GM21717 (cell line): ENCODE data around the gene CTNNAL1.
"Not testable (repeated sequence)": the region's sequence is repeated elsewhere in the genome, so short reads cannot be mapped to it uniquely, and the experiment has no call there.

Experiments used
- ATAC-seq: cut with Tn5 transposase; IDR thresholded peaks from one replicate; pipeline ENCODE4 v1.9.1; 2021; ENCODE audit warnings: mild to moderate bottlenecking, moderate library complexity; ENCODE audit not compliant: unreplicated experiment

The CTNNAL1 gene

DNA sequence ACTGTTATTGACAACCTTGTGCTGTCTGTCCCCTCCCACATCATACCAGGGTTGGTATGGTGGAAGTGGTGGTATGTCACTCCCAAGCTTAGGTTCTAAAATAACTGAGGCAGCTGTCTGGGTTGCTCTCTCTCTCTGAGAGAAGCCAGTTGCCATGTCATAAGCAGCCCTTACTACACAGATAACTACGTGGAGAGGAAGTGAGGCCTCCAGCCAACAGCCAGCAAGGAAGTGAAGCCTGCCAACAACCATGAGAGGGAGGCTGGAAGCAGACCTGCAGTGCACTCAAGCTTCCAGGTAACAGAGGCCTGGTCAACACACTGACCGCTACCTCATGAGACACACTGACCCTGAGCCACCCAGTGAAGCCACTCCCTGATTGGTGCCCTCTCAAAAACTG lies 18.6 kb downstream of the CTNNAL1 start:
- ATAC-seq: no peak

DNA sequence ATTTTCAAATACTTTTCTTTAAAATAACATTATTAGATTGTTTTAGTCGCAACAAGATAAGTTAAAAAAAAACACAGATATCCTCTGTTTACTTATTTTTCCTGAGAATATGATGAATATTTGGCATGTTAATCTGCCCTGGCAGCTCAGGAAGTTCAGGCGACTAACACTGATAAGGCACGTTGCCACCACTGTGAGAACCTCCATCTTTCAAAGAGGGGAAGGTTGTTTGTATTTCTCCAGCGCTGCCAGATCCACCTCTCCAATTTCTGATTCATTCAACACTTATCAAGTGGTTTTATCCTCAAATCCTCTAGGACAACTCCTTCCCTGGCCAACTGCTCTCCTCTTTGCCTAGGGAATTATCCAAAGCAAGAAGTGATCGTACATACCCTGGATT lies 21.8 kb downstream of the CTNNAL1 start:
- ATAC-seq: no peak

DNA sequence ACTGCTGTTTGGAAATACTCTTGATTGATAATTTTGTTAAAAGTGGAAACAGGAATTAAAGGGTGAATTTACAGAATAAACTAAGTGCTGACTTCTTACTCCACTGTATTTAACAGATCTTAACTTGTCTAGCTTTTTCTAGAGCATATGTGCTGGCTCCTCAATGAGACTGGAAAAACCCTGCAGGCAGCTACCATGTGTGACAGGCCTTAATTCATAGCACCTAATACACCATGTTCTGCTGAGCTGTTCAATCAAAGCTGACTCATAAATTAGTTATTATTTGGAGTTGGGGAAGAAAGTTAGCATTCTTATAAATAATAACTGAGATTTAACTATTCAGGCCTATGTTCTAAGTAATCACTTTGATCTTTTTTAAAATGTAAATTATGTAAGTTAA lies 29.4 kb downstream of the CTNNAL1 start:
- ATAC-seq: no peak

DNA sequence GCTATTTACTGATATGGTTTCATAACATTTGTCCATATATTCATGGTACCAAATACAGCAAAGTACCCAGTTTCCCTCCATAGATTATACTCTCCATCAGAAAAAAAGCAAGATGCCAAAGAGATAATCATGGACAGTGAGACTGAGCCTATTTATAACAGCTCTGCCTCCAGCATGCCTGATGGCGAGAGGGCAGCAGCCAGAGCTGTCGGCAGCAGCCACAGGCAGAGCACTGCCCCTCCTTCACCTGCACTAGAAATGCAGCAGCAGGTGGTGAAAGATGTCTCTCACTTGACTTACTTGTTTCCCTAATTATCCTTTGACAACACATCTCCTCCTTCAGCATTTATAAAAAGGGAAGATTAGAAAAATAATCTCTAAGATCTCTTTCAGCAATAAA lies 32.4 kb downstream of the CTNNAL1 start:
- no peak for ATAC-seq

DNA sequence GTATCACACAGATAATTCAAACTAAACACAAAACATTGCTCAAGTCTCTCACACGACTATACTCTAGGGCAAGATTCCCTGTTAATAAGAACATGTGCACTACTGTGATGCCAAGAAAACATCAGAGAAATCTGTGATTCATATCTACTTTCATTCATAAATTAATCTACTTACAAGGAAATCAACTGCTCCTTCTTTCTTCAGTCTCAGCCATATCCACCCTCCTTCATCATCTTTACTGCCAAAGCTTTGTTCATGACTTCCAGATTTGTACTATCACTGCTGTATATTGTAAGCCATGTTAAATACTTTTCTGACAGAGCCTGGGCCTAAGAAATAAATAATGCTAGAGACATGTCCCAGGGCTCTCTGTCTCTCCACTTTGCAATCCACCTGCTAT lies 35.1 kb downstream of the CTNNAL1 start:
- ATAC-seq: no peak

DNA sequence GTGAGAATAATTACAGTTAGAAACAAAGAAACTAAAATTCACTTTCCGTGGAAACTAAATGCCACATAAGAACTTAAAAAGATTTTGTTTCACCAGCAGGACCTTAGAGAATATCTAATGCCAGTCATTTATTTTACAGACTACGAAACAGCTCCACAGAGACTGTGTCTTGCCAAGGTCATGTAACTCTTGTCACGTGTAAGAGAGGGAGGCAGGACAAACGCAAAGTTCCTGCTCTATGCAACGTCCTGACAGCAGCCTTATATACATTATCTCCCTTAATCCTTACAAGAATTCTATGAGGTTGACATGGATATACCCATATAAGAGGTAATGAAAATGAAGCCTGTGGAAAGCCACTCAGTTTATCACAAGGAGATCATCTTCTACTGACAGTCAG lies 39.4 kb downstream of the CTNNAL1 start:
- ATAC-seq: no peak

DNA sequence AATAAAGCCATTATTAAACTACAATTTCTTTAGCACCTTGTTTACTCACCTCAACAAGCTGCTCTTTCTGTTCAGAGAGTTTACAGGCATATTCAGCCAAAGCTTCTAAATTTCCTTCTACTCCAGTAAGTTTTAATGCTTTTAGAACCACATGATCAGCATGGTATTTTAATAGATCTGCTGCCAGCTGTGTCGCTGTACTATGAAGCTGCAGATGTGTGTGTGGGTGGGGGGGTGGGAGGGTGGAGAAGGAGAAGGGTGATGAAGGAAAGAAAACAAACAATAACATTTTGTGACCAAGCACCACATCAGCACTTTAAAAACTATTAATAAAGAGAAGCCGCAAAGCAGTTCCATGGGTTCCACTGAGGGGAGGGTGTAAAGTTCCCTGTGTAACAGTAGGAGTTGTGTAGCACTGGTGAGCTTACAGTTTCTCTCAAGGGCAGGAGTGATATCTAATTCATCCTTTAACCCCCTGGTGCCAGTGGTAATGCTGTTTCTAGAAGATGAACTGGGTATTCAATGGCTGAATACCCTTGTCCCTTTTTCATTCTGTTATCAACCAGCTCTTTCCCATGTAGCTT lies 40.6 kb downstream of the CTNNAL1 start:
- ATAC-seq: no peak

DNA sequence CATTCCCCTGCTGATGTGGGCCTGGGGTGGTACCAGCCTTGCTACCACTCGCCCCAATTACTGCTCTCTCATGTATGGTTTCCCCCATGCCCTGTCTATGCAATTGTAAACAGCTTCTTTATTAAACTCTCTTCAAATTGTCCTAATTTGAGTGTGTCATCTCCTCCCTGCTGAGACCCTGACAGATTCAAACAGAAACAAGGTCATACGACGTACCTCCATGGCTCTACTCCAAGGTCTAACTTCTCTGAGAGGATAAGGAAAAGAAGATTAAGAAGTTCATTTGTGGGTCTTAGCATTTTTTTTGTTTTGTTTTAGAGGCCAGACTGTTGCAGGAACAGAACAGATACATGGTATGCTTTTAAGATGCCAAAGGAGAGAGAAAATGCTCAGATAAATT lies 41.1 kb downstream of the CTNNAL1 start:
- ATAC-seq: no peak

DNA sequence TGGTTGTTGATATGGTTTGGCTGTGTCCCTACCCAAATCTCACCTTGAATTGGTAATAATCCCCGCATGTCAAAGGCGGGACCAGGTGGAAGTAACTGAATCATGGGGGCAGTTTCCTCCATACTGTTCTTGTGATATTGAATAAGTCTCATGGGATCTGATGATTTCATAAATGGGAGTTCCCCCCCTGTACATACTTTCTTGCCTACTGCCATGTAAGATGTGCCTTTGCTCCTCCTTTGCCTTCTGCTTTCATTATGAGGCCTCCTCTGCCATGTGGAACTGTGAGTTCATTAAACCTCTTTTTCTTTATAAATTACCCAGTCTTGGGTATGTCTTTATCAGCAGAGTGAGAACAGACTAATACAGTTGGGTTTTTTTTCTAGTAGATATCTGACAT lies 41.9 kb downstream of the CTNNAL1 start:
- not testable (repeated sequence) for ATAC-seq

DNA sequence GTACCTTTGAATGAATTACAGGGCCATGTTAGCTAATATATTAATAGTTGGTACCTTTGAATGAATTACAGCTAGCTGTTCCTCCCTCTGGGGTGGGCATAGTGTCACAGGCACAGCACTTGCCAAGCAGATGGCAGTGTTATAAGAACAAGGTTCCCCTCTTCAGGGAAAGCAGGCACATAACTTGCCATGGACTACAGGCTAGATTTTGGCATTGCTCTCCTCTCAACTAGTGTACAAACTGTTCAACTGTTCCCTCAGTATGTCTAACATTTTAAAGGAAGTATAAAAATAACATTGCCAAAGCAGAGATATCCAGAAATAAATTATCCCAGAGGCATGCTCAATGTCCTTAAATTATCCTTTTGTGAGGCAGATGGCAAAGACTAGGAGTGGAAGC lies 45.4 kb downstream of the CTNNAL1 start:
- ATAC-seq: no peak

DNA sequence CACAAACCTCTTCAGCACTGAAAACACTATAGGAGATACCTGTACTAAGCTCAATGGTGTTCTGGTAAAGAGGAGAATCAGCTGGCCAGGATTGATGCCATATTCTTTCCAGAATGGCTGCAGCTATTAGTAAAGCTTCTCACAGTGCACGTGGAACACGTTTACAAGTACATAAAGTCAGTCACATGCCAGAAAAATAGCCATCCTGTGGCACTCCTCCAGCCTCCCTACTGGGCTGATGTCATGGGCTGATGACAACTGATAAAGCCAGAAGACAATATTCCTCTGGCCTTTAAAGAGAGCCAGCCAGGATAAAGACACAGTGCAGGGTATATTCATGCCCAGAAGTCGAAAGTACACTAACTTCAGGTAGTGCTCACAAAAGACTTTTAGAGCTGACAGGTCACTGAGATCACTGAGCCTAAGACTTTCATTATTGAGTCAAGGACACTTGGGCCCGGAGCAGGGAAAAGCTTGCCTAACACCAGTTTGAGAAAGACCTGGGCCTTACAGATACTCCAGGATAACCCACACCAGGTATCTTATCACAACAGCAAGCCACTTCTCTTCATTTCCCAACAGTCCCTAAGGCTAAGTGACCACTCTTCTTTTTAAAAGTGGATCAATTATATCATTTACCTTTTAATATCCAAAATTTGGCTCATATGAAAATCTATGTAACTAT lies 49.7 kb downstream of the CTNNAL1 start:
- no peak for ATAC-seq

DNA sequence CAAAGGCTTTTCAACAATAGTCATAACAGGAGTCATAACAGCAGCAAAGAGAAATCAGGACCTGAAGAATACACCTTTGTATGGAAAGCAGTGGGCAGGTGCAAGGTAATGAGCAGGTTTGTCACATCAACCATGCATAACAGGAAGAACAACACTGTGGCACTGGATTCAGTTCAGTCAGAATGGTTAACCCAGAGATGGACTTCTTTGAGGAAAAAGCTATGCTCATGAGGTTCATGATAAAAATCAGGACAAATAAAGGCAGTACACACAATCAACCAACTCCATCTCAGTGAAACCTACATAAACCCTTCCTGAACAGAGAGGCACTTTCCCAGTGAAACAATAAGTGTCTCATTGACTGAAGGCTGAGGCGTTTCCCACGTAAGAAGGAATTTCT lies 52.1 kb downstream of the CTNNAL1 start:
- no peak for ATAC-seq

DNA sequence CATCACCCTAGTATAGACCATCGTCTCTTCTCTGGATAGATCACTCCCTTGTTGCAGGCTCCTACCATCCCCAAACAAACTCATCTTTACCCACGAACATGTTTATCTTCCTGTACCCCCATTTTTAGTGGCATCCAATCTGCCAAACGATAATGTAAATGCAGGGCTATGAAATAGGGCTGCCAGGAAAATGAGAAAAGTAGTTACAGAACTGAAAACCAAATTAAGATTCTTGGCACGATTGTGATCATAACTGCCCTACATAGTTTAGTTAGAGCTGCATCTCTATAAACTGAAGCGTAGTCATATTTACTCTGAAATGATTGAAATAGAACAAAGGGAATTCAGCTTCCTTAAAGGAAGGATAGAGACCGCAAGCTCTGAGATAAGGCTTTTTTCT lies 53.0 kb downstream of the CTNNAL1 start:
- no peak for ATAC-seq

DNA sequence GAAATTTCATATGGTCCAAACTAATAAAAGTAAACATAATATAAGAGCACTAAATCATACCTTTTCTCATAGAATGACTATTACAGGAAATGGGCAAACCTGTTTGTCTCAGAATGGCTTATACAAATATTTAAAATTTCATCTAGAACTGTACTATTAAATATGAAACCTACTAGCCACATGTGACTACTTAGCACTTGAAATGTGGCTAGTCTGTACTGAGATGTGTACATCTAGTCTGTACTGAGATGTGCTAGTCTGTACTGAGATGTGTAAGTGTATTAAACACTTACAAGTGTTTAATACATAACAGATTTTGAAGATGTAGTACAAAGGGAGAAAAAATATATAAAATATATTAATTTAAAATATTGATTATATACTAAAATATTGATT lies 56.7 kb downstream of the CTNNAL1 start:
- no peak for ATAC-seq

DNA sequence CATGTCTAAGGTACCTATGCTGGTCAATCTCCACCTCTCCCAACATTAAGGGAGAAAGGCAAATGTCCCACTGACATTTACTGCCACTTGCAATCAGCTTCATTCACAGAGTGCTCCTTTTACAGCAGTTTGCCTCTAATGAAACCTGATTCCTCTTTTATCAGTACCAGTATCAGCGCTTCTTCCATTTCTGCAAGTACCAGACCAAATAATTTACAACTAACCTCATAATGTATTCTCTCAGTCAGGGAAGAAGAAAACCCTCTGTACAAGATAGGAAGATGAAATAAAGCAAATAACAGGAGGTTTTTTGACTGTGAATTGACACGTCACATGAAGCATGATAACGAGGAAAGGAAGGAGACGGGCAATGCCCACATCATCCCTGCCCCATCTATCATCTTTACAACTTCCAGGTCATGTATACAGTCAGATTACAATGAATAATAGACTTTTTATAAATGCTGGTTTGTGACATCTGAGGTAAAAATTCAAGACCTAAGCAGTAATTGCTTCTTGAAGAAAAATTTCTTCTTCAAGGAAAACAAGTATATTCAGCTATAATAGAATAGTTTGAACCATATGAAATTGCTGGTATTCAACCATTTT lies 57.2 kb downstream of the CTNNAL1 start:
- ATAC-seq: no peak

DNA sequence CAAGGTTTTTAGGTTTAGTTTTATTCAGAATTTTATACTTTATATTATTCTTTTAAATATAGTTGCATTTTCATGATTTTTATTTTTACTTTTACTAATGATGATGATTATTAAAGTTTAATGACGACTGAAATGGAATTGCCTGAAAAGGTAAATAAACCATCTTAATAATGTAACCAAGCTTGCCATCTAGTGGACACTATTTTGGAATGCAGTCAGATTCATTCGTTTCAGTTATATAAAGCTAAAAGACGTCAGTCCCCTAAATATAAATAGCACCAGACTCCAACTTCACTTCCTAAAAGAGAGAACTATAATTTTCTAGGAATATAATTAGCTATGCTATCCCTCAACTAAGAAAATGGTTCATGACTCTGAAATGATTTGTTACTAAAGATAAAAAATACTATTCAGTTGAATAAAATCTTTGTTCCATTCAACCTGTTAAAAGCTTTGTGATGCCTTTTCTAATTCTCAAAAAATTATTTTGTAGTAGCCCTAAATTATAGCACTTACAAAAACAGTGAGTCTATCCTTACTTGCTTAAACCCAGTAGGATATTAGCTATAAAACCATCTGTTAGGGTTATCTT lies 59.2 kb downstream of the CTNNAL1 start:
- ATAC-seq: no peak

DNA sequence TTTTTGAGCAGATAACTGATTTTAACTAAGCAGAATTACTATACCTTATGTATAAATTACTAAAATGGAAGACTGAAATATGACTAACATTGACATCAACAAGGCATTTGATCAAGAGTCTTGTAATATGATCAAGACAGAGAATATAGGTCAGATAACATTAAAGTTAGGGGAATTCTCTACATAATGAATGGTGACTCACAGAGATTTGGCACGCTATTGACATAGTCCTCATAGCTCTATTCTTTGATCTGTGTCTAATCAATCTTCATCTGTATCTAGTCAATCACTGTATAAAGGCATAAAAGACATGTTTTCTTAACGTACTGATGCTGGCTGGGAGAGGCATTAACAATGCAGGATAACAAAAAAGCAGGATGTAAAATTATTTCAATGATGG lies 61.7 kb downstream of the CTNNAL1 start:
- no peak for ATAC-seq

DNA sequence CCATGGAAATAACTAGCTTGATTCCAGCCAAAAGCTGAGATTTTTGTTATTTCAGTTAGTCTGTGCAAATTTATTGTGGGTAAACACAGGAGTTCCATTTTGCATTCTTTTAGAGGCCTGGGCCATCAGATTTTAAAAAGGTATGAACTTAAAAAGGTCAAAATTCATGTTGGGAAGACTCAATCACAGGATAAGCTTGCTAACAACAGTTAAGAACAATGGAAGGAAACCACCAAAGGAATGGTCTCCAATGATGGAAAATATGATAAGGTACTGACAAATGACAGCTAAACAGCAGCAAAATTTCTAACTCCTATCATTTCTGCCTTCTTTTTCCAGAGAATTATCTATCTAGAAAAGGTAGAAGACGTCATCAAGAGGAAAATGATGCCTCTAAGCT lies 63.1 kb downstream of the CTNNAL1 start:
- no peak for ATAC-seq

DNA sequence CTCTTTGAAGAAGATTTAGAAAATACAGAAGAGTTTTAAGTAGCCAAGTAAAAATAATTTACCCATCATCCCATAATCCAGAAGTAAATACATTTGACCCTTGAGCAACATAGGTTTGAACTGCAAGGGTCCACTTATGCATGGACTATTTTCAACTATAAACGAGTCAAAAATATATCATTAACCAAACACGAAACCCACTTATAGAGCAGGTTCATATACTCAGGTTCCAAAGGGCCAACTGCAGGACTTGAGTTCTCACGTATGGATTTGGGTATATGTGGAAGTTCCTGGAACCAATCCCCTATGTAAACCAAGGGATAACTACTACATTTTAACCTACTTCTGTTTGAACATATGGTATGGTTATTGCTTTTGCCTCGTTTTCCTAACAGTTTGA lies 73.3 kb downstream of the CTNNAL1 start:
- ATAC-seq: no peak

DNA sequence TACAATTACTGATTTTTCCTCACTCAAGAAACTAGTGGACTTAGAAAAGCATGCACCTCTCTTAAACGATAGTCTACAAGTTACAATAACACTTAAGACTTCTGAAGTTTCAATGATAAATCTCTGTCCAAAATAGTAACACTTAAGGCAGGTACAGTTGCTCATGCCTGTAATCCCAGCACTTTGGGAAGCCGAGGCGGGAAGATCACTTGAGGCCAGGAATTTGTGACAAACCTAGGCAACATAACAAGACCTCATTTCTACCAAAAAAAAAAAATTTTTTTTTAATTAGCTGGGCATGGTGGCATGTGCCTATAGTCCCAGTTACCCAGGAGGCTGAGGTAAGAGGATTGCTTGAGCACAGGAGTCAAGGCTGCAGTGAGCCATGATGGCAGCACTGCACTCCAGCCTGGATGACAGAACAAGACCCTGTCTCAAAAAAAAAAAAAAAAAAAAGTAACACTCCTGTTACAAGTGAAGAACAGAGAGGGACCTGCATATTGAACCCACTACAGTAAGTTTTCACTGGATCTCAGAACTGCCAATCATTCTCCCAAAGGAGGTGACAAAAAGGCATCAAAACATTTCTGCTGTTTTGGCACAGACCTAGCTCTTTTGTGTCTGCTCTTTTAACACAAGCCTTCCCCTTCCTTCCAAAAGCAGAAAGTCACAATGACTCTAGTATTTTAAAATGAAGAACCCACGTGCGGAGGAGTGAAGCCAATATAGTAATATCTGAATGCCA lies 75.6 kb downstream of the CTNNAL1 start:
- ATAC-seq: no peak

DNA sequence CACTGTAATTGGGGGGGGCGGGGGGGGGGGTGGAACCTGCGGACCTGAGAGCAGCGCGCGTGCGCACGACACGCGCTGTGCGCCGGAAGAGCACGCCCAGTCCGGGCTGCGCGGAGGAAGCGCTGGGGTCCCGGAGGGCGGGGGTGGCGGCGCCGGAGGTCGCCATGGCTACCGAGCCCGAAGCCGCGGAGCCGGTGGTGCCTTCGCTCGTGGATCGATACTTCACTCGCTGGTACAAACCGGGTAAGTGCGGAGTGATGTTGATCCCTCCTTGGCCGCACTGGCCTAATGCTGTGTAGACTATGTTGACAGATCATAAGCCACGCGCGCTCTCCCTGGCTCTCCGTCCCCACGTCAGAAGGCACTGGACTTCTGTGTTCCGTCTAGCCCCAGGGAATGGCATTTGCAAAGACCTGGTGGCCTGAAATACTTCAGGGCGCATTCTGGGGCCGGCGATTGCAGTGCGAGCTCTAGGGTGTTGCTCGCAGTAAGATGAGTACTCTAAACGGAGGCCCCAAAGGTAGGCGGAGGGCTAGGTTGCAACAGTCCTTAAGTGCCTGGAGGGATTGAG lies 78.9 kb downstream of the CTNNAL1 start, which contains the start of gene ABITRAM:
TSS of gene ABITRAM (plus strand) at position 78 of the 571 bp plus-strand sequence. CDS start at position 165, 87 bp downstream.
- peak; percentile 82 for ATAC-seq
